ENCODE data around the gene ATP6V1B1.

Gene ATP6V1B1

GRCh38 chr2:70928366-70928765, 7.3 kb upstream of the ATP6V1B1 start:
- no peak for DNase-seq

- DNase-seq, result no peak
Measured at GRCh38 chr2:70930371-70931329, 5.0 kb upstream of the ATP6V1B1 start.

GRCh38 chr2:70931376-70932000, 4.2 kb upstream of the ATP6V1B1 start:
- no peak for DNase-seq

GRCh38 chr2:70932631-70933230, 3.0 kb upstream of the ATP6V1B1 start:
- no peak for DNase-seq

GRCh38 chr2:70934981-70935380, 719 bp upstream of the ATP6V1B1 start:
- DNase-seq, result no peak

- DNase-seq, result no peak
Measured at GRCh38 chr2:70936165-70936978, 672 bp downstream of the ATP6V1B1 start.

- no peak for DNase-seq
Measured at GRCh38 chr2:70936979-70937811, 1.5 kb downstream of the ATP6V1B1 start.

GRCh38 chr2:70937866-70938585, 2.3 kb downstream of the ATP6V1B1 start:
- DNase-seq, result no peak

- no peak for DNase-seq
Measured at GRCh38 chr2:70938586-70938950, 2.9 kb downstream of the ATP6V1B1 start.

GRCh38 chr2:70939001-70939838, 3.5 kb downstream of the ATP6V1B1 start:
- DNase-seq, result no peak

GRCh38 chr2:70939839-70940580, 4.3 kb downstream of the ATP6V1B1 start:
- DNase-seq, result no peak

- no peak for DNase-seq
Measured at GRCh38 chr2:70941186-70941585, 5.5 kb downstream of the ATP6V1B1 start.

- no peak for DNase-seq
Measured at GRCh38 chr2:70941701-70942100, 6.0 kb downstream of the ATP6V1B1 start.

GRCh38 chr2:70942396-70943204, 6.9 kb downstream of the ATP6V1B1 start:
- no peak for DNase-seq

GRCh38 chr2:70943205-70943871, 7.6 kb downstream of the ATP6V1B1 start:
- no peak for DNase-seq

GRCh38 chr2:70944111-70944690, 8.5 kb downstream of the ATP6V1B1 start:
- DNase-seq, result no peak

GRCh38 chr2:70946832-70947442, 11.2 kb downstream of the ATP6V1B1 start:
- DNase-seq, result peak; percentile 37

Data from T-helper 9 cell (primary cell).